Gastrocnemius medialis (tissue), 4 donors: ENCODE measurements around the gene CPM. TPM values are rescaled to one million over a fixed set of nuclear protein-coding genes. Genes with fewer than 3 reads are reported as not detected.

ENCODE experiments used
- ATAC-seq, 2 donors: fragments of 150-250 bp; one replicate each; pipeline ENCODE4 v1.9.1; 2016
- DNase-seq, 2 donors: peaks; one replicate each; pipeline ENCODE4 v3.0.0-alpha.2; 2019
- H3K27ac ChIP-seq, 4 donors: fragments of 200-600 bp; sonication (generic); 1 replicate in 1 of 4; 2 replicates in 3 of 4; pipeline ENCODE4 v1.5.1; 2016 to 2018; ENCODE audit warnings: mild to moderate bottlenecking in 2 of 4, moderate library complexity in 1 of 4
- H3K27me3 ChIP-seq, 3 donors: fragments of 200-600 bp; sonication (generic) in 2 of 3; 1 replicate in 1 of 3; 2 replicates in 2 of 3; pipeline versions ENCODE4 v1.5.1 to v1.6.0; 2016 to 2019; ENCODE audit warnings: mild to moderate bottlenecking in 1 of 3, moderate library complexity in 1 of 3
- H3K36me3 ChIP-seq, 2 donors: fragments of 200-600 bp; sonication (generic) in 1 of 2; one replicate each; pipeline ENCODE4 v1.5.1; 2017 to 2018
- H3K4me1 ChIP-seq, 2 donors: fragments of 200-600 bp; sonication (generic) in 1 of 2; one replicate each; pipeline ENCODE4 v1.5.1; 2016 to 2017; ENCODE audit warnings: mild to moderate bottlenecking in 2 of 2
- H3K4me3 ChIP-seq, 4 donors: fragments of 200-600 bp; sonication (generic) in 3 of 4; 1 replicate in 1 of 4; 2 replicates in 3 of 4; pipeline ENCODE4 v1.5.1; 2016 to 2019; ENCODE audit warnings: mild to moderate bottlenecking in 2 of 4
- H3K9me3 ChIP-seq, 3 donors: fragments of 200-600 bp; sonication (generic) in 2 of 3; 1 replicate in 1 of 3; 2 replicates in 2 of 3; pipeline ENCODE4 v1.5.1; 2016 to 2019
- CTCF ChIP-seq, 5 experiments: fragments of 450-650 bp in 3 of 5; fragments of 200-600 bp in 2 of 5; sonication (generic) in 2 of 5; IDR thresholded peaks in 4 of 5; conservative IDR thresholded peaks in 1 of 5; 1 replicate in 4 of 5; 2 replicates in 1 of 5; pipeline ENCODE4 v1.5.1; 2016 to 2019; ENCODE audit warnings: antibody characterized with exemption in 5 of 5, mild to moderate bottlenecking in 3 of 5, moderate library complexity in 3 of 5
- POLR2A ChIP-seq, 2 donors: fragments of 450-650 bp; IDR thresholded peaks; one replicate each; pipeline ENCODE4 v1.6.1; 2017; ENCODE audit warnings: antibody characterized with exemption in 2 of 2, mild to moderate bottlenecking in 2 of 2, moderate library complexity in 2 of 2
- in situ Hi-C, 4 donors: fragments of 200-750 bp; cut with MboI; loops; one replicate each; pipeline versions ENCODE4 v1.15.0 to v1.8.0; 2017; ENCODE audit warnings: low sequenced_read_pairs in 4 of 4
- intact Hi-C: fragments of 100-400 bp; cut with DNase I; formaldehyde crosslinking; loops from one replicate; pipeline ENCODE4 v1.15.1; 2023; ENCODE audit warnings: low total_unique reads
- total RNA-seq, 4 donors: library from RNA; depleted of rRNA; stranded (reverse); fragments of >200 nt; gene quantifications; one replicate each; pipeline versions ENCODE4 v1.1.0 to v1.2.3, GENCODE V29; 2016

Gene CPM
- total RNA-seq, 4 donors from 2014 or later = 12.9 to 78.4 (median 18.6) TPM

DNA sequence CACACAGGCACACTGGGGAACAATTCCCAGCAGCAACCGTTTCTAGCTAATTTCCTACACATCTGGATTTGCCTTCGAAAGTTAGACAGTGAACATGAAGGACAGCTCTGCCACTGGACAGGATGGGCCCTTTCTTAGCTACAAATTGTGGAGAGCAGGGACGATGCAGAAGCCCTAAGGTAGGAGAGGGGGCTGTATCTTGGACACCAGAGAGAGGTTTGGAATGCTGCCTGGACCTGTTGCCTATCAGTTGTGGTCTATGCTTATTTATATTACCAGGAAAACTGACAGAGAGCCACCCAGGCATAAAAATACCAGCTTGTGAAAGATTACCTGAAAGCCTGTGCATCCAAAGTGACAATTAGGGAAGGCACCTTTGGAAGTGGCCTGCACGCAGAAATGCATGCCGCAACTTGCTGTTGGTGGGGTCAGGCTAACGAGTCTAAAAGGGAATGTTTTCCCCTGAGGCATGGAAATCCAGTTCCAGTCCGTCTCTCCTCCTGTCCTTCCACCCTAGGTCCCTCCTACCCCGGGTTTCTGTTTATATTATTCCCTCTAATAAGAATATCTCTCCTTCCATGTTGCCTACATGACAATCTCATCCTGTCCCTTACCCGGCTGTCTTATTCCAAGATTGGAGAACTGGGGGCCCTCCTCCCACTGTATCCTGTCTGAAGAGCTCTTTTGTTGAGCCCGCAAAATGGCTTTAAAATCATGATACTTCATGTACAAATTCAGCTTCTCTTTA is 64.8 kb downstream of the CPM start:
- intact Hi-C loops = no loop called here
- H3K36me3 ChIP-seq = no peaks in the 10 kb centered on the region
- TF ChIP-seq POLR2A (IDR thresholded peaks at IDR 0.05) (no peak), CTCF (IDR thresholded peaks at IDR 0.05 in 4 of 5, conservative IDR thresholded peaks at IDR 0.05 in 1 of 5) (no peak)

DNA sequence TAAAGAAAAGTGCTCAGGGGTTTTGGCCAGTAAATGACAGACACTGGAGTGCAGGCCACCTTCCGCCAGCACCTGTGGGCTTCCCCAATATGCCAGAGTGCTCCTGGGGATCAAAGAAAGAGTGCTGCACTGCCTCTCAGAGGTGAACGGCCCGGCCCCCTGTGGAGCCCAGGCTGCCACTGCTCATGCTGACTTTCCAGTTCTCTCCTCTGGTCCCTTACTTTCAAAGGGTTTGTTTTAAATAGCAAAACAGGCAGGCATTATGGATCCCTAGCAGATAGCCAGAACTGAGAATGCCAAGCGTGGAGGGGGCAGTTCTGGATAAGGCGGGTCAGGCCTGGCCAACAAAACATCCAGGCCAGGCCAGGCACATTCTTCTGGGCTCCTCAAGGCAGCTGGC is 65.4 kb downstream of the CPM start:
- intact Hi-C loops (no loop called here), in situ Hi-C loops (loop anchor here in 2 of 4 donors (10.0 to 25.0 kb wide), 2 partner anchors 195 to 207 kb away; no protein-coding TSS in a partner anchor)
- Histone ChIP-seq H3K4me3 (no peak overlapping the region), H3K27me3 (no peaks in the 10 kb centered on the region), H3K4me1 (no peaks in the 10 kb centered on the region), H3K36me3 (no peaks in the 10 kb centered on the region), H3K27ac (no peak overlapping the region), H3K9me3 (no peaks in the 10 kb centered on the region)
- ATAC-seq = no peak
- no peak for DNase-seq
- TF ChIP-seq CTCF (IDR thresholded peaks at IDR 0.05 in 4 of 5, conservative IDR thresholded peaks at IDR 0.05 in 1 of 5) (no peak), POLR2A (IDR thresholded peaks at IDR 0.05) (no peak)

More for the DNA sequence above, 64.8 kb downstream of the CPM start:
- DNase-seq (no peak), ATAC-seq (no peak)
- Histone ChIP-seq H3K4me3 (no peak overlapping the region), H3K4me1 (no peaks in the 10 kb centered on the region), H3K27ac (no peak overlapping the region), H3K9me3 (no peaks in the 10 kb centered on the region), H3K27me3 (no peaks in the 10 kb centered on the region)
- in situ Hi-C loops = loop anchor here in 2 of 4 donors (10.0 to 25.0 kb wide), 2 partner anchors 194 to 207 kb away; no protein-coding TSS in a partner anchor

DNA sequence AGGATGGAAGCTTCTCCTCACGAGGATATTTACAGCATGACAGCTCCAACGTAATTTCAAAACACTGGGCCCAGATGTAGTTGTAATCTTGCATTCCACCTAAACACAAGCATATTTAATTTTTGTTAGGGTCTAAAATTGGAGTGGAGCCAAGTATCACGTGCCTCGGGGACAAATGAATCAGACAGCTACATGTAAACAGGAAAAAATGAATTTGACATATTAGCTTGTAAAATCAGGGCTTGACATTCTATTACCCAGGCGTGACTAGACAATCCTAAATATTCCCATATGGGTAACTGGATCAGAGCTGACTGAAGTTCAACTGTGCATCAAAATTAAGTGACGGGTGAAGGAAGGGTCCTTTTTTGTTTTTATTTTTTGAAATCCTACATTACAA is 66.0 kb downstream of the CPM start:
- intact Hi-C loops = no loop called here
- in situ Hi-C loops = loop anchor here in 2 of 4 donors (10.0 to 25.0 kb wide), 2 partner anchors 195 to 208 kb away; no protein-coding TSS in a partner anchor
- DNase-seq (no peak), ATAC-seq (no peak)
- H3K27me3 ChIP-seq = no peaks in the 10 kb centered on the region
- no peak overlapping the region for H3K27ac ChIP-seq
- no peak overlapping the region for H3K4me3 ChIP-seq
- H3K36me3 ChIP-seq = no peaks in the 10 kb centered on the region
- TF ChIP-seq POLR2A (IDR thresholded peaks at IDR 0.05) = no peak
- no peak for TF ChIP-seq CTCF (IDR thresholded peaks at IDR 0.05 in 4 of 5, conservative IDR thresholded peaks at IDR 0.05 in 1 of 5)
- H3K4me1 ChIP-seq = no peaks in the 10 kb centered on the region
- H3K9me3 ChIP-seq = no peaks in the 10 kb centered on the region

DNA sequence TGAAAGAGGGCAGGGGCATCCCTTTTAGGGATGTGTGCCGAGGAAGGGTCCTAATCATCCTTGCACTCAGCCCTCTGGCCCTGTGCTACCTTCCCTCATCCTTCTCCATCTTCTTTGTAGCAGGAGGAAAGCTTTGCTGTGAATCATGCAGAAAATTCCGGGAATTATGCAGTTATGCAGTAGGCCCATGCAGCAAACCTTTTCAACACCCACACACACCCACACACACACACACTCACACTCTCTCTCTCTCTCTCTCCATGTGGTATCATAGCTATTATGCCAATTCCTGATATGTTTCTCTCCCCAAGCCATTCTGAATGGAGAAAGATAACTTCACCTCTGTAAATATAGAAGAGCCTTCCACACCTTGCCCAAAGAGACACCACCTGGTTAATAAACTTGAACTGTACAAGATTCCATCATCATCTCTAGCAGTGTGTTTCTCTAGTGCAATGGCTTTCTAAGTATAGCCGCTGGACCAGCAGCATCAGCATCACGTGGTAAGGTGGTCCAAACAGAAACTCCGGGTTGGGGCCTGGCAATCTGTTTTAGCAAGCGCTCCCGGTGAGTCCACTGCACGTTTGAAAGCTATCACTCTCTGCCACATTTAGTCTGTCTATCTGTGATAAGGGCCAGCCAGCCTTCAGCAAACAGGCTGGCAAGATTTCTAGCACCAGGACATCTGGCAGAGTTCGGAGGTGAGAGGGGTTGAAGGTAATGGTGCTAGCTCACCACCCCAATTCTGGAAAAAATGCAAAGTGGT is 67.4 kb downstream of the CPM start:
- Histone ChIP-seq H3K27ac (no peak overlapping the region), H3K36me3 (no peaks in the 10 kb centered on the region), H3K4me1 (no peaks in the 10 kb centered on the region), H3K9me3 (no peaks in the 10 kb centered on the region), H3K4me3 (no peak overlapping the region), H3K27me3 (no peaks in the 10 kb centered on the region)
- no peak for ATAC-seq
- TF ChIP-seq POLR2A (IDR thresholded peaks at IDR 0.05) (no peak), CTCF (IDR thresholded peaks at IDR 0.05 in 4 of 5, conservative IDR thresholded peaks at IDR 0.05 in 1 of 5) (no peak)
- in situ Hi-C loops = loop anchor here in 2 of 4 donors (10.0 to 25.0 kb wide), 2 partner anchors 197 to 209 kb away; no protein-coding TSS in a partner anchor
- intact Hi-C loops = loop anchor here (2.0 kb wide), 1 partner anchor 205 kb away; no protein-coding TSS in a partner anchor
- DNase-seq = no peak
